Left colon (tissue), 2 donors: ENCODE measurements around the gene AMACR. TPM values are rescaled to one million over a fixed set of nuclear protein-coding genes. Genes with fewer than 3 reads are reported as not detected.
"Not testable (repeated sequence)": the region's sequence is repeated elsewhere in the genome, so short reads cannot be mapped to it uniquely, and the experiment has no call there.

Source experiments
- ATAC-seq: fragments of 200-7000 bp; cut with Tn5 transposase; one replicate; pipeline ENCODE4 v1.9.1; 2020; ENCODE audit warnings: mild to moderate bottlenecking, moderate library complexity
- DNase-seq, 2 donors: peaks; one replicate each; pipeline ENCODE4 v3.0.0-alpha.2; 2020
- intact Hi-C, 2 donors: fragments of 100-400 bp; cut with DNase I in 1 of 2; cut with micrococcal nuclease in 1 of 2; formaldehyde crosslinking; loops; one replicate each; pipeline versions ENCODE4 v1.11.2 to v1.14.0; 2022; cut with DNase I, micrococcal nuclease
- total RNA-seq, 2 donors: library from RNA; stranded (reverse); fragmentation: NEBNext Ultra II Directional; extraction: Animal tissue kit (Norgen Biotek cat#: 25700); gene quantifications; one replicate each; pipeline ENCODE4 v1.2.1, GENCODE V29; 2021
- donor health status: DM: no; HTN: no; CAD: no.
- donor health status: DM: yes; HTN: yes; CAD: no.

The AMACR gene
- total RNA-seq, 2 donors from 2014 or later, result 53.3 to 89.1 TPM

- DNase-seq, result no peak
- no peak for ATAC-seq
- intact Hi-C loops, result no loop called here
These were observed 31.7 kb upstream of the AMACR start for GRCh38 chr5:34039398-34040157.

GRCh38 chr5:34038838-34039237, 31.0 kb upstream of the AMACR start:
- ATAC-seq (no peak), DNase-seq (no peak)
- intact Hi-C loops, result no loop called here

- ATAC-seq, result no peak
- intact Hi-C loops, result no loop called here
- DNase-seq, result no peak
These were observed 30.5 kb upstream of the AMACR start for GRCh38 chr5:34038390-34038789.

GRCh38 chr5:34037726-34038125, 29.9 kb upstream of the AMACR start:
- DNase-seq (no peak), ATAC-seq (no peak)
- intact Hi-C loops, result no loop called here

GRCh38 chr5:34035756-34036155, 27.9 kb upstream of the AMACR start:
- ATAC-seq (no peak), DNase-seq (no peak)
- intact Hi-C loops, result no loop called here

GRCh38 chr5:34034534-34035327, 26.9 kb upstream of the AMACR start:
- peak; percentile 97 for ATAC-seq

GRCh38 chr5:34031966-34032365, 24.1 kb upstream of the AMACR start:
- no peak for DNase-seq
- no peak for ATAC-seq
- intact Hi-C loops, result no loop called here

More at GRCh38 chr5:34034534-34035327, 26.9 kb upstream of the AMACR start:
- DNase-seq, result no peak
- intact Hi-C loops, result no loop called here

- intact Hi-C loops, result no loop called here
- no peak for ATAC-seq
- no peak for DNase-seq
These were observed 23.3 kb upstream of the AMACR start for GRCh38 chr5:34031117-34031516.

- intact Hi-C loops, result not testable (repeated sequence)
These were observed 22.7 kb upstream of the AMACR start for GRCh38 chr5:34030585-34030984.

GRCh38 chr5:34030048-34030447, 22.2 kb upstream of the AMACR start:
- DNase-seq, result no peak
- no peak for ATAC-seq
- intact Hi-C loops, result no loop called here

More at GRCh38 chr5:34030585-34030984, 22.7 kb upstream of the AMACR start:
- not testable (repeated sequence) for ATAC-seq, DNase-seq

GRCh38 chr5:34028349-34028748, 20.5 kb upstream of the AMACR start:
- ATAC-seq (no peak), DNase-seq (no peak)
- intact Hi-C loops, result no loop called here

GRCh38 chr5:34026089-34026761, 18.4 kb upstream of the AMACR start:
- ATAC-seq, result no peak
- no peak for DNase-seq
- intact Hi-C loops, result no loop called here

- ATAC-seq (no peak), DNase-seq (no peak)
- intact Hi-C loops, result no loop called here
These were observed 14.4 kb upstream of the AMACR start for GRCh38 chr5:34022121-34022705.

- ATAC-seq (peak; percentile 60), DNase-seq (no peak)
- intact Hi-C loops, result no loop called here
These were observed 13.5 kb upstream of the AMACR start for GRCh38 chr5:34021334-34021733.

- ATAC-seq (peak; percentile 95), DNase-seq (no peak)
- intact Hi-C loops, result no loop called here
These were observed 12.9 kb upstream of the AMACR start for GRCh38 chr5:34020726-34021125.

- intact Hi-C loops, result no loop called here
- DNase-seq (no peak), ATAC-seq (no peak)
These were observed 9.4 kb upstream of the AMACR start for GRCh38 chr5:34017254-34017653.

- no peak for DNase-seq
- ATAC-seq, result no peak
- intact Hi-C loops, result no loop called here
These were observed 8.9 kb upstream of the AMACR start for GRCh38 chr5:34016750-34017149.

- no peak for ATAC-seq
- DNase-seq, result no peak
- intact Hi-C loops, result no loop called here
These were observed 8.4 kb upstream of the AMACR start for GRCh38 chr5:34016222-34016621.

- intact Hi-C loops, result no loop called here
- DNase-seq, result peak; percentile 42 to 44
- ATAC-seq, result peak; percentile 91
These were observed 7.4 kb upstream of the AMACR start for GRCh38 chr5:34015120-34015822.
